HG03432 (cell line): ENCODE results near the gene GAS5.
A peak's percentile ranks its signal among the peaks of the same experiment; 100 is the strongest.

Experiments
- ATAC-seq: cut with Tn5 transposase; IDR thresholded peaks from one replicate; pipeline ENCODE4 v1.9.1; 2021; ENCODE audit warnings: mild to moderate bottlenecking, moderate library complexity; ENCODE audit not compliant: unreplicated experiment

The GAS5 gene

GRCh38 chr1:173832748-173833147, 35.0 kb downstream of the GAS5 start:
- ATAC-seq: no peak

- no peak for ATAC-seq
These were observed 40.2 kb downstream of the GAS5 start for GRCh38 chr1:173827611-173828010.

GRCh38 chr1:173824315-173825081, 43.3 kb downstream of the GAS5 start, which contains the start of the genes CENPL and DARS2:
TSS of gene CENPL (minus strand) at chr1:173824883. CDS start at chr1:173811299, 13,584 bp downstream.
TSS of gene DARS2 (plus strand) at chr1:173824673. CDS start at chr1:173825230, 557 bp downstream.
- peak; percentile 88 for ATAC-seq

- ATAC-seq: peak; percentile 52
These were observed 43.9 kb downstream of the GAS5 start for GRCh38 chr1:173823781-173824314.

GRCh38 chr1:173821680-173822079, 46.1 kb downstream of the GAS5 start:
- ATAC-seq: no peak

- no peak for ATAC-seq
These were observed 49.3 kb downstream of the GAS5 start for GRCh38 chr1:173818459-173818858.
